HepG2 (cell line): ENCODE measurements around the gene CYP19A1. TPM values are rescaled to one million over a fixed set of nuclear protein-coding genes. Genes with fewer than 3 reads are reported as not detected.
A peak's percentile ranks its signal among the peaks of the same experiment; 100 is the strongest.

Experiments used
- AHDC1 ChIP-seq: sonication (generic); formaldehyde crosslinking; IDR thresholded peaks from 2 replicates; pipeline ENCODE4 v1.5.1; 2020; ENCODE audit warnings: mild to moderate bottlenecking, missing genetic modification reagents, borderline replicate concordance
- BCL6 ChIP-seq: IDR thresholded peaks from 2 replicates; pipeline ENCODE4 v1.6.1; 2016; ENCODE audit warnings: missing genetic modification reagents, missing compliant biosample characterization
- DPF2 ChIP-seq: sonication (generic); formaldehyde crosslinking; IDR thresholded peaks from 2 replicates; pipeline ENCODE4 v1.4.0; 2020; ENCODE audit warnings: mild to moderate bottlenecking, low read depth, missing genetic modification reagents, borderline replicate concordance
- DZIP1 ChIP-seq: sonication (generic); formaldehyde crosslinking; IDR thresholded peaks from 2 replicates; pipeline ENCODE4 v1.5.0; 2020; ENCODE audit warnings: mild to moderate bottlenecking, missing genetic modification reagents
- GATA4 ChIP-seq: sonication (generic); IDR thresholded peaks from 2 replicates; pipeline ENCODE4 v1.6.1; 2016; ENCODE audit warnings: antibody characterized with exemption, low read depth, borderline replicate concordance
- PAWR ChIP-seq: sonication (generic); formaldehyde crosslinking; IDR thresholded peaks from 2 replicates; pipeline ENCODE4 v1.4.0; 2020; ENCODE audit warnings: missing genetic modification reagents, mild to moderate bottlenecking, borderline replicate concordance
- PITX1 ChIP-seq: sonication (generic); formaldehyde crosslinking; IDR thresholded peaks from 2 replicates; pipeline ENCODE4 v1.5.1; 2020; ENCODE audit warnings: mild to moderate bottlenecking, missing genetic modification reagents
- SIN3A ChIP-seq: IDR thresholded peaks from 2 replicates; pipeline ENCODE4 v1.6.1; 2011; ENCODE audit warnings: low read depth, mild to moderate bottlenecking, control low read depth, low read length, borderline replicate concordance
- THRA ChIP-seq: sonication (generic); formaldehyde crosslinking; IDR thresholded peaks from 2 replicates; pipeline ENCODE4 v1.4.0; 2020; ENCODE audit warnings: missing genetic modification reagents, borderline replicate concordance
- U2AF2 ChIP-seq: fragments of 200-400 bp; formaldehyde crosslinking; IDR thresholded peaks from 2 replicates; pipeline ENCODE4 v1.6.1; 2017; ENCODE audit warnings: low read depth, mild to moderate bottlenecking, low read length
- USF2 ChIP-seq, 2 experiments: sonication (generic) in 1 of 2; formaldehyde crosslinking in 1 of 2; IDR thresholded peaks; 2 replicates each; pipeline versions ENCODE4 v1.5.1 to v1.6.1; 2011 to 2020; ENCODE audit warnings: borderline replicate concordance in 1 of 2, low read depth in 1 of 2, low read length in 1 of 2, mild to moderate bottlenecking in 1 of 2, missing genetic modification reagents in 1 of 2, moderate library complexity in 1 of 2
- ZFP37 ChIP-seq: sonication (generic); formaldehyde crosslinking; IDR thresholded peaks from 2 replicates; pipeline ENCODE4 v1.4.0; 2020; ENCODE audit warnings: missing genetic modification reagents, borderline replicate concordance
- ZNF124 ChIP-seq: sonication (generic); formaldehyde crosslinking; IDR thresholded peaks from 2 replicates; pipeline ENCODE4 v1.4.0; 2020; ENCODE audit warnings: missing genetic modification reagents
- ZNF720 ChIP-seq: sonication (generic); formaldehyde crosslinking; IDR thresholded peaks from 2 replicates; pipeline ENCODE4 v1.4.0; 2020; ENCODE audit warnings: missing genetic modification reagents
- polyA plus RNA-seq, 8 experiments: library from polyadenylated mRNA; depleted of rRNA in 3 of 8; stranded (reverse) in 7 of 8; unstranded in 1 of 8; fragments of >200 nt; fragmentation: Illumina TruSeq in 4 of 8; extraction: Trizol in 4 of 8; gene quantifications; 2 replicates each; pipeline versions ENCODE4 v1.2.1 to v1.2.3, GENCODE V29; 2011 to 2016; ENCODE audit warnings: low read depth in 4 of 8, missing spikeins in 1 of 8, mixed read lengths in 1 of 8; ENCODE audit not compliant: insufficient read depth in 1 of 8
- total RNA-seq, 5 experiments: library from RNA; depleted of rRNA; stranded (reverse); fragments of >200 nt; fragmentation: Illumina TruSeq; extraction: Trizol; gene quantifications; 2 replicates each; pipeline ENCODE4 v1.2.3, GENCODE V29; 2016; ENCODE audit warnings: low read depth in 1 of 5

CYP19A1 gene
- total and polyA plus RNA-seq, 2 of the 13 experiments (the other 11 are each of a cell fraction or from before 2014, with no cell fraction given), result 10.9 to 23.0 TPM

GRCh38 chr15:51314391-51315337, 23.7 kb downstream of the CYP19A1 start (continued):
- TF ChIP-seq THRA (CRISPR knock-in tag) (peak; percentile 43; the same call in 1 of the 2 replicates), USF2 (IDR thresholded peaks at IDR 0.05; ENCODE audit: low read depth, low read length) (no peak), USF2 (CRISPR knock-in tag; IDR thresholded peaks at IDR 0.05; ENCODE audit: borderline replicate concordance) (no peak), SIN3A (no peak), BCL6 (CRISPR knock-in tag) (peak; percentile 56; the same call in 1 of the 2 replicates), U2AF2 (no peak), DPF2 (CRISPR knock-in tag) (peak; percentile 64; the same call in 1 of the 2 replicates), DZIP1 (CRISPR knock-in tag) (no peak), ZNF720 (CRISPR knock-in tag) (no peak), ZFP37 (0 out of 2 replicates have a peak, but pooled peaks have one; percentile 20), GATA4 (peak; percentile 78; the same call in 1 of the 2 replicates), PITX1 (CRISPR knock-in tag) (0 out of 2 replicates have a peak, but pooled peaks have one; percentile 23), AHDC1 (CRISPR knock-in tag) (peak; percentile 29; the same call in 1 of the 2 replicates), PAWR (CRISPR knock-in tag) (no peak), ZNF124 (CRISPR knock-in tag) (peak; percentile 33; the same call in 1 of the 2 replicates)
